ENCODE results near the gene EDN2. TPM values are rescaled to one million over a fixed set of nuclear protein-coding genes. Genes with fewer than 3 reads are reported as not detected.

EDN2 gene
- total RNA-seq, 2 donors from 2014 or later, result not detected

GRCh38 chr1:41479000-41479807 is 5.3 kb downstream of the EDN2 start:
- Histone ChIP-seq H3K27me3 (replicated peaks; ENCODE audit: insufficient read depth) (no peaks in the 10 kb centered on the region), H3K9me3 (no peaks in the 10 kb centered on the region), H3K4me1 (ENCODE audit: control insufficient read depth in 1 of 2, low read depth in 2 of 2) (peaks cover 20 to 57% of the 10 kb centered on the region in 2 donors), H3K27ac (peak overlapping the region in 1 of 2 donors; percentile 45), H3K36me3 (no peaks in the 10 kb centered on the region), H3K4me3 (no peak overlapping the region)
- no peak for TF ChIP-seq CTCF (IDR thresholded peaks at IDR 0.05)
- ATAC-seq (ENCODE audit: insufficient number of reproducible peaks, low FRiP score, low read depth), result no peak
- no peak for DNase-seq (ENCODE audit: low spot score)

- H3K36me3 ChIP-seq, result no peaks in the 10 kb centered on the region
- H3K9me3 ChIP-seq, result no peaks in the 10 kb centered on the region
- no peak for TF ChIP-seq CTCF (IDR thresholded peaks at IDR 0.05)
- no peak overlapping the region for H3K27ac ChIP-seq
- H3K27me3 ChIP-seq (replicated peaks; ENCODE audit: insufficient read depth), result no peaks in the 10 kb centered on the region
- H3K4me1 ChIP-seq (ENCODE audit: control insufficient read depth in 1 of 2, low read depth in 2 of 2), result peaks cover 24 to 60% of the 10 kb centered on the region in 2 donors
- DNase-seq (ENCODE audit: low spot score) (no peak), ATAC-seq (ENCODE audit: insufficient number of reproducible peaks, low FRiP score, low read depth) (no peak)
- no peak overlapping the region for H3K4me3 ChIP-seq
Observed at GRCh38 chr1:41478118-41478748, 6.2 kb downstream of the EDN2 start.

GRCh38 chr1:41476807-41477361 is 7.6 kb downstream of the EDN2 start:
- H3K27ac ChIP-seq, result no peak overlapping the region
- no peaks in the 10 kb centered on the region for H3K27me3 ChIP-seq (replicated peaks; ENCODE audit: insufficient read depth)
- ATAC-seq (ENCODE audit: insufficient number of reproducible peaks, low FRiP score, low read depth) (no peak), DNase-seq (ENCODE audit: low spot score) (no peak)
- H3K4me1 ChIP-seq (ENCODE audit: control insufficient read depth in 1 of 2, low read depth in 2 of 2), result peaks cover 24 to 60% of the 10 kb centered on the region in 2 donors
- H3K4me3 ChIP-seq, result no peak overlapping the region
- H3K9me3 ChIP-seq, result no peaks in the 10 kb centered on the region
- TF ChIP-seq CTCF (IDR thresholded peaks at IDR 0.05), result no peak
- no peaks in the 10 kb centered on the region for H3K36me3 ChIP-seq

GRCh38 chr1:41475859-41476567 is 8.5 kb downstream of the EDN2 start:
- no peak for ATAC-seq (ENCODE audit: insufficient number of reproducible peaks, low FRiP score, low read depth)

More at GRCh38 chr1:41475859-41476567, 8.5 kb downstream of the EDN2 start:
- no peak overlapping the region for H3K4me3 ChIP-seq
- no peaks in the 10 kb centered on the region for H3K9me3 ChIP-seq
- peaks cover 24 to 60% of the 10 kb centered on the region in 2 donors for H3K4me1 ChIP-seq (ENCODE audit: control insufficient read depth in 1 of 2, low read depth in 2 of 2)
- TF ChIP-seq CTCF (IDR thresholded peaks at IDR 0.05), result no peak
- no peaks in the 10 kb centered on the region for H3K27me3 ChIP-seq (replicated peaks; ENCODE audit: insufficient read depth)
- no peaks in the 10 kb centered on the region for H3K36me3 ChIP-seq
- DNase-seq (ENCODE audit: low spot score), result no peak
- H3K27ac ChIP-seq, result no peak overlapping the region
